GM12873 (cell line): ENCODE data around the gene MXD1.

Experiments
- CTCF ChIP-seq: IDR thresholded peaks from 2 replicates; pipeline ENCODE4 v1.5.1; 2012; ENCODE audit warnings: low read depth, mild to moderate bottlenecking, moderate library complexity, low read length, control low read depth; ENCODE audit not compliant: insufficient read depth; ENCODE audit errors: missing control alignments

The MXD1 gene

GRCh38 chr2:69977186-69977585 lies 62.3 kb downstream of the MXD1 start:
- TF ChIP-seq CTCF = no peak

- no peak for TF ChIP-seq CTCF
Measured at GRCh38 chr2:69977906-69978482, 63.1 kb downstream of the MXD1 start.

- TF ChIP-seq CTCF = no peak
Measured at GRCh38 chr2:69979902-69980807, 65.2 kb downstream of the MXD1 start.

GRCh38 chr2:69983392-69983966 lies 68.6 kb downstream of the MXD1 start:
- TF ChIP-seq CTCF = no peak

GRCh38 chr2:69985216-69985615 lies 70.3 kb downstream of the MXD1 start:
- TF ChIP-seq CTCF = no peak

GRCh38 chr2:69985688-69986087 lies 70.8 kb downstream of the MXD1 start:
- TF ChIP-seq CTCF = no peak

- TF ChIP-seq CTCF = no peak
Measured at GRCh38 chr2:69986691-69987090, 71.8 kb downstream of the MXD1 start.
